ENCODE results near the gene SLC43A3.
"Not testable (repeated sequence)": the region's sequence is repeated elsewhere in the genome, so short reads cannot be mapped to it uniquely, and the experiment has no call there.

SLC43A3 gene

GRCh38 chr11:57459164-57460021 is 32.5 kb upstream of the SLC43A3 start:
- DNase-seq (ENCODE audit: low spot score), result no peak

- DNase-seq (ENCODE audit: low spot score), result no peak
Observed at GRCh38 chr11:57458410-57459163, 31.7 kb upstream of the SLC43A3 start.

- no peak for DNase-seq (ENCODE audit: low spot score)
Observed at GRCh38 chr11:57458060-57458409, 31.1 kb upstream of the SLC43A3 start.

GRCh38 chr11:57457643-57458023 is 30.7 kb upstream of the SLC43A3 start:
- no peak for DNase-seq (ENCODE audit: low spot score)

- peak; percentile 90 for DNase-seq (ENCODE audit: low spot score)
Observed at GRCh38 chr11:57456960-57457642, 30.2 kb upstream of the SLC43A3 start.

GRCh38 chr11:57453543-57454177 is 26.7 kb upstream of the SLC43A3 start:
- no peak for DNase-seq (ENCODE audit: low spot score)

- no peak for DNase-seq (ENCODE audit: low spot score)
Observed at GRCh38 chr11:57446055-57446454, 19.1 kb upstream of the SLC43A3 start.

GRCh38 chr11:57445122-57445394 is 18.1 kb upstream of the SLC43A3 start:
- DNase-seq (ENCODE audit: low spot score), result not testable (repeated sequence)

- no peak for DNase-seq (ENCODE audit: low spot score)
Observed at GRCh38 chr11:57444362-57445121, 17.6 kb upstream of the SLC43A3 start.

- DNase-seq (ENCODE audit: low spot score), result no peak
Observed at GRCh38 chr11:57440744-57441414, 14.0 kb upstream of the SLC43A3 start.

- DNase-seq (ENCODE audit: low spot score), result no peak
Observed at GRCh38 chr11:57439786-57440185, 12.9 kb upstream of the SLC43A3 start.

- no peak for DNase-seq (ENCODE audit: low spot score)
Observed at GRCh38 chr11:57438345-57439285, 11.7 kb upstream of the SLC43A3 start.

- no peak for DNase-seq (ENCODE audit: low spot score)
Observed at GRCh38 chr11:57436031-57436430, 9.1 kb upstream of the SLC43A3 start.

GRCh38 chr11:57434640-57435546 is 8.0 kb upstream of the SLC43A3 start:
- DNase-seq (ENCODE audit: low spot score), result no peak

GRCh38 chr11:57432714-57433163 is 5.8 kb upstream of the SLC43A3 start:
- no peak for DNase-seq (ENCODE audit: low spot score)

- DNase-seq (ENCODE audit: low spot score), result no peak
Observed at GRCh38 chr11:57432149-57432561, 5.2 kb upstream of the SLC43A3 start.

- DNase-seq (ENCODE audit: low spot score), result no peak
Observed at GRCh38 chr11:57430952-57431351, 4.0 kb upstream of the SLC43A3 start.

- DNase-seq (ENCODE audit: low spot score), result no peak
Observed at GRCh38 chr11:57429946-57430345, 3.0 kb upstream of the SLC43A3 start.

- no peak for DNase-seq (ENCODE audit: low spot score)
Observed at GRCh38 chr11:57428643-57429042, 1.7 kb upstream of the SLC43A3 start.
